Fibroblast of the conjunctiva (primary cell): ENCODE measurements around the gene C9orf153.

Experiments used
- DNase-seq: peaks from one replicate; pipeline ENCODE4 v3.0.0-alpha.2; 2010; ENCODE audit warnings: low read depth

C9orf153 gene

GRCh38 chr9:86187121-86187520, 72.3 kb downstream of the C9orf153 start:
- no peak for DNase-seq

DNA sequence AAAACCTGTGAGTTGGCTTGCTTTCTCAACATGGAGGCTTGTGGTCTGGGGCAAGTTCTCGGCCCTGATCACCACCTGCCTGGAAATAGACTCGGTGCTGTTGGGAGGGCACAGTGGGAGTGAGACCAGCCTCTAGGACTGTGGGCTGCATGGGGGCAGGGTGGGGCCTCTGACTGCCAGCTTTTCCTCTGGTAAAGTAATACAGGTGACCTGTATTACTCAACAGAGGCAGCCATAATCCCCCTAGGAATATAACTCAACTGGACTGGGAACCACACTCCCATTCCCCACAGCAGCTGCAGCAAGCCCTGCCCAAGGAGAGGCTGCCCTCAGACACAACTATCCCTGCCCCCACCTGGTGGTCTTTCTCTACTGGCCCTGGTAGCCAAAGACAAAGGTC, 72.8 kb downstream of the C9orf153 start:
- DNase-seq = no peak

DNA sequence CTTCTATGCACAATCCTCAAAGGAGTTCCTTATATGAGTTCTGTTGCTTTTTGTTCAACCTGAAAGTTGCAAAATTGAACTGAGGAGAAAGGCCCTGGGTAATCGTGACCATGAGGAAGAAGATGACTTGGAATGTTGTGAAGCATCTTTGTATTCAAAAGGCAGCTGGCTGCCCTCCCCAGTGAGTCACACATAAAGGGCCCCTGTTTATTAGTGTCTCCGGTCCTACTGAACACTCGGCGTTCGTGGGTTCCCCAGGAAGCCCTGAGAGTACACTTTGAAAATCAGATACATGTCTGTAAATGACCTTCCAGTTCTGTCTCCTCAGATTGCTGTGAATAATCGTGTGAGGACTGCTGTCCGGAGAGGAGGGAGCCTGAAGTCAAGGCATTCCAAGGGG, 73.6 kb downstream of the C9orf153 start:
- no peak for DNase-seq

DNA sequence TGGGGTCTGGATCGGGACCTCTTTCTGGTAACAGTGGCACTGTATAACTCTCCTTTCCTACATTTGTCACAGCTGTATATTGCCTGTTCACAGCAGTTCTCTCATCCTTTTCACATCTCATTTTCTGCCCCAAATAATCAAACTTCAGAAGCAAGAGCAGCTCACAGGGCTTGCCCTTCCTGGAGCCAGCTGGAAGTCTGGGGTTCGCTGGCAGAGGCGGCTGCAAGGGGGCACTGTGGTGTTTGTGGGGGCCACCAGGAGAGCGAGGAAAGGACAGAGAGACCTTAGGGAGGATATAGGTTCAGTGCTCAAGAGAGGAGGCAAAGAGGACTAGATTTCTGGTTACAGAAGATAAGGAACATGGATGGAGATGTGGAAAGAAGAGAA, 75.3 kb downstream of the C9orf153 start:
- no peak for DNase-seq

DNA sequence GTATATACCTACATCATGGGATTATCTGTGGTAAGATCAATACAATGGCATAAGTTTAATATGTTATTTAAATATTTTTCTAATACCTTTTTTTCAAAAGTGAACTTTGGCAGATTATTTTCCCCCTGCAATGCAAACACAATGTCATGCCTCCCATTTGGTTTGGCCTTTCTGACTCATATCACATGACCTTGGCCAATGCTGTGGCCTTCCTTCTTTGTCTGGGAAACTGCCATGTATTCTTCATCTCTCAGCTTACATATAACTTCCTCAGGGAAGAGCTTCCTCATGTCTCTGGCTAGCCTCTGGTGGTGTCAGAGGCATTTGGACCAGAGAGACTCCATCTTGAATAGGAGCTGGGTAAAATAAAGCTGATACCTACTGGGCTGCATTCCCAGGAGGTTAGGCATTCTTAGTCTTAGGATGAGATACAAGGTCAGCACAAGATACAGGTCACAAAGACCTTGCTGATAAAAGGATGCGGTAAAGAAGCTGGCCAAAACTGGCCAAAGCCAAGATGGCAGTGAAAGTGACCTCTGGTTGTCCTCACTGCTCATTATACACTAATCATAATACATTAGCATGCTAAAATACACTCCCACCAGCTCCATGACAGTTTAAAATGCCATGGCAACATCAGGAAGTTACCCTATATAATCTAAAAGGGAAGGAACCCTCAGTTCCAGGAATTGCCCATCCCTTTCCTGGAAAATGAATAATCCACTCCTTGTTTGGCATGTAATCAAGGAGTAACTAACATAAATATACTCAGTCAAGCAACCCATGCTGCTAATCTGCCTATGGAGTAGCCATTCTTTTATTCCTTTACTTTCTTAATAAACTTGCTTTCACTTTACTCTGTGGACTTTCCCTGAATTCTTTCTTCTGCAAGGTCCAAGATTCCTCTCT, 76.0 kb downstream of the C9orf153 start:
- DNase-seq = no peak

GRCh38 chr9:86181379-86182315, 77.8 kb downstream of the C9orf153 start:
- DNase-seq = no peak

GRCh38 chr9:86178503-86178902, 81.0 kb downstream of the C9orf153 start:
- DNase-seq = no peak

- no peak for DNase-seq
Observed at GRCh38 chr9:86177995-86178394, 81.5 kb downstream of the C9orf153 start.

DNA sequence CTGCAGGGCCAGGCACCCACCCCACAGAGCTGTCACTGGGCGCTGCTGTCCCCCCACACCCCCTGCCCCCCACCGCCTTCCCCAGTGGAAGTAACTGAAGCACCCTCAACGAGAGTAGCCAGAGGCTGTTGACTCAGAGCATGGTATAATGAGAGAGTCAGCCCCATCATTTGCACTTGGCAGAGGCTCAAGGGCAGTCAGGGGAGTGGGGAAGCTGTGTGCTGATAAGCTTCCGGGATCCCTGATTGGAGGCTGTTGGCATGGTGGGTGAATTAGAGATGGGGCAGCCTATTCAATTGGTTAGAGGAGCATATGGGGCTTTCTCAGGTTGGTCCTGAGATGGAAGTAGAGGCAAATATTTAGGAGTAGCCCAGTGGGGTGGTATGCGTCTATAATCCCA, 83.0 kb downstream of the C9orf153 start:
- no peak for DNase-seq

DNA sequence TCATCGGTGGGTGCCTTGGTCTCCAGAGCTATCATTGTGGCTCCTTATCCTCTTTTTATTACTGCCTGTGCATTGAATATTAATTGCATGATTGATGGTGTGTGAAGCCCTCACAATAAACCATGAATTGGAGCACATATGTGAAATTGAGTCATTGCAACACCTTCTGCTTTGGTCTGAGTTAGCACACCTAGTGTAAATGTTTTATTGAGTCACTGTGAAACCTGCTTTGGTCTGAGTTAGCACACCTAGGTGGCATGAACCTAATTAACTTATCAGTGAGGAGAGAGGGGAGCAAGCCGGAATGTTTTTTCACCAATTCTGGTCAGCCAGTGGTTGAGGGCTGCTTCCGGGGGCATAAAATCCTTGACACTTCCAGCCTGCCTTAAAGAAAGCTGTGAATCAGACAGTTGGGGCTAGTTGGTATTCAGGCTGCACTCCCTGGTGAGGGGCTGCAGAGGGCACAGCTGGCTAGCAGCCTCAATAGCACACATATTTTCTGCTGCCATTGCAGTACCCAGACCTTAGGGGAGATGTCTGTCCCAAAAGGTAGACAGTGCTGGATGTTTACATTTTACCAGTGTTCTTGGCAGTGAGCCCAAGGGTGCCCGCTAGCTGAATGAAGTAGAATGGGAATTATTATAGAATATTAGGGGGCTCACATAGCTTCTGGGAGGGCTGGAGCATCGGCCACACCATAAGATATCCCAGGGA, 83.6 kb downstream of the C9orf153 start:
- no peak for DNase-seq

- no peak for DNase-seq
Observed at GRCh38 chr9:86175223-86175622, 84.2 kb downstream of the C9orf153 start.
